GM19397 (cell line): Measurements from ENCODE around the gene ZGPAT.
"Not testable (repeated sequence)": the region's sequence is repeated elsewhere in the genome, so short reads cannot be mapped to it uniquely, and the experiment has no call there.

ENCODE experiments used
- ATAC-seq: cut with Tn5 transposase; IDR thresholded peaks from one replicate; pipeline ENCODE4 v1.9.1; 2021; ENCODE audit warnings: mild to moderate bottlenecking, moderate library complexity; ENCODE audit not compliant: unreplicated experiment

ZGPAT gene

GRCh38 chr20:63755933-63756647 is 48.3 kb downstream of the ZGPAT start:
- no peak for ATAC-seq

GRCh38 chr20:63756648-63756991 is 48.8 kb downstream of the ZGPAT start:
- no peak for ATAC-seq

DNA sequence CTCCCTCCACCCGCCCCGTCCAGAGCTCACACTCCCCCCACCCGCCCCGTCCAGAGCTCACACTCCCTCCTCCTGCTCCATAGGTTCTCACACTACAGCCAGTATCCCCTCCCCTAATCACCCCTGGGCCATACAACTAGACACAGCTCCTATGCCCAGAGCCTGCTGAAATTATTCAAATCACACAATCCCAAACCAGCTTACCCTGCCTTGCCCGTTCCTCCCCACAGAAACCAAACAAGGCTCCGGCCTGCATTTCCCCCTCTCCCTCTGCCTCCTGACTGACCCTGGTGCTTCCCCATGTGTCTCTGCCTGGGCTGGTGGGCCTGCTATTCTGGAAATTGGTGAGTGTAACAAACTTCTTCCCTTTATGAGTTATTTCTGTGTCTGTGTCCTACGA is 50.3 kb downstream of the ZGPAT start:
- ATAC-seq = no peak

DNA sequence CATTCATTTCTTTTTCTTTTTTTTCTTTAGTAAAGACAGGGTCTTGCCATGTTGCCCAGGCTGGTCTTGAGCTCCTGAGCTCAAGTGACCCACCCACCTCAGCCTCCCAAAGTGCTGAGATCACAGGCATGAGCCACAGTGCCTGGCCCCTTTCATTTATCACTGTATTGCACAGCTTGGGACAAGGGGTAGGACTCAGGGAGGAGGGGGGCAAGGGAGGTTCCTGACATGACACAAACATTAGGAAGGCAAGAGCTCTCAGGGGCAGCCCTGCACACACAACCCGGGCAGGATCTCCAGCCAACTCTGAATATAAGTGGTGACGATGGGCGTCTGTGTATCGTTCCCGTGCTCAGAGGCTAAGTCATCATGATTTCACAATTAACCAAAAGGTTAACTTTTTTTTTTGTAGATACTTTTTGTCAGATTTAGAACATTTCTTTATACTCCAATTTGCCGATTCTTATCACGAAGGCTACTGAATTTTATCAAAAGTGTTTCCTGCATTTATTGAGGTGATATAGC is 51.6 kb downstream of the ZGPAT start:
- ATAC-seq = no peak

DNA sequence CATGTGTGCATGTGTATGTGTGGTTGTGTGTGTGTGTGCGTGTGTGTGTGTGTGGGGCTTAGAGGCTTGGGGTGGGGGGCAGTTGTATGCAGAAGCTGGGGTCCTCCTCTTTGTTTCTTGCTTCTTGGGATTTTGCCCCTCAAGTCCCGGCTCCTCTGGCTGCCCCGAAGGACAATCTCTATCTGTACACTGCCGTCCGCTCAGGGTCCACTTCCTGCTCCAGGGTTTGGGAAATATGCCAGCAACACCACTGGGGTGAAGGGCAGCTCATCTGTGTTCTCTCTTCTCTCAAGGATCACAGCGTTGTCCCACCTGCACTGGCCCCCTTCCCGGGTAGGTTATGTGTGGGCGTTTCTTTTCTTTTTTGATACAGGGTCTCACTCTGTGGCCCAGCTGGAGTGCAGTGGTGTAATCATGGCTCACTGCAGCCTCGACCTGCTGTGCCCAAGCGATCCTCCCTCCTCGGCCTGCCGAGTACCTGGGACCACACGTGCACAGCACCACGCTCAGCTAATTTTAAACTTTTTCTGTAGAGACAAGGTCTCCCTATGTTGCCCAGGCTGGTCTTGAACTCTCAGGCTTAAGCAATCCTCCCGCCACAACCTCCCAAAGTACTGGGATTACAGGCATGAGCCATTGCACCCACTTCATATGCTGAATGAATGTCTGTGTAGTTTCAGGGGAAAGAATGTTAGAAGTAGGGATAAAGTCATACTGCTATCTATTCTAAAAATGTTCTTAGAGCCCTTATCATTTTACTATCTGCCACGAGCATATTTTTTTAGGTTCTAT is 57.4 kb downstream of the ZGPAT start:
- no peak for ATAC-seq

DNA sequence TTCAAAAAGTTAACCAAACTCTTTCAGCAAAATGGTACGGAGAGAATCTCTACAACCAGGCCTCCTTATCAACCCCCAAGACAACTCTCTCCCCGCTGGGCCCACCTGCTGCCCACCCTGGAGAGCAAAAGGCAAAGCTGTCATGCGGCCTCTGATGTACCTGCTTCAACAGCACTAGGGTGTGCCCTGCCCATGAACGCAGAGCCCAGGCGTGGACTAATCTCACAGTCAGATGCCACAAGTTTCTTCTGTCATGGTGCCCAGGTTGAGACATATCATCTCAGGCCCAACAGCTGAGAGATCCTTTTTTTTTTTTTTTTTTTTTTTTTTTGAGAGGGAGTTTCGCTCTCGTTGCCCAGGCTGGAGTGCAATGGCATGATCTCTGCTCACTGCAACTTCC is 58.1 kb downstream of the ZGPAT start:
- no peak for ATAC-seq

DNA sequence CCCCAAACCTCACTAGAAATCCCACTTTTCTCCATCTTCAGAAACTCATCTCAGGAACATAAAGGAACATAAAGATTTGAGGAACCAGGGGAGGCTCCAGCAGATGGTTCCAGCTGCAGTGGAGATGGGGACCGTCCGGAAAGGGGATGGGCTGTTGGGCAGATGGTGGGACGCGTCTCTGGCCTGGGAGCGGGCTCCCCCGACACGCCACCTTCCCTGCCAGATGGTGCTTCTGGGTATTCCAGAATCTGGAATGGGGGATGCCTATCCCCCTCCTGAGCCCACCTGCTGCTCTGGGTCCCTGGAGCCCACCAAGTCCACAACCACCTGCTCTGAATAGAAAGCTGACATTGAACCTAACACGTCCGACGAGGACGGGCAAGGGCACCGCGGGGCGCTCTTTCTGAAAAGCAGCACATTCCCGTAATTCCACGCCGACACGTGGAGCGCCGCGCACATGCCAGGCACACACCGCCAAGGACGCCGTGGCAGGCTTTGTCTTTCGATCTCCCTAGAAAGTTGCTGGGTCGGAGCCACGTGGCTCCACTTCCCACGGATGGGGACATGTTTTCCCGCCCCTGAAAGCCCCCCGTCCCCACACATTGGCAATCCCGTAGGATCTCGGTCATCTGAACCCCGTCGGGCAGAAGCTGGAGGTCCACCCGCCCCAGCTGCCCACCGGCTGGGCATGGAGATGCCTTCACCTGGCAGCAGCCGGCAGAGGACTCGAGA is 59.0 kb downstream of the ZGPAT start:
- no peak for ATAC-seq

GRCh38 chr20:63767456-63767855 is 59.6 kb downstream of the ZGPAT start:
- ATAC-seq = no peak

- no peak for ATAC-seq
Measured at GRCh38 chr20:63767886-63768285, 60.0 kb downstream of the ZGPAT start.

DNA sequence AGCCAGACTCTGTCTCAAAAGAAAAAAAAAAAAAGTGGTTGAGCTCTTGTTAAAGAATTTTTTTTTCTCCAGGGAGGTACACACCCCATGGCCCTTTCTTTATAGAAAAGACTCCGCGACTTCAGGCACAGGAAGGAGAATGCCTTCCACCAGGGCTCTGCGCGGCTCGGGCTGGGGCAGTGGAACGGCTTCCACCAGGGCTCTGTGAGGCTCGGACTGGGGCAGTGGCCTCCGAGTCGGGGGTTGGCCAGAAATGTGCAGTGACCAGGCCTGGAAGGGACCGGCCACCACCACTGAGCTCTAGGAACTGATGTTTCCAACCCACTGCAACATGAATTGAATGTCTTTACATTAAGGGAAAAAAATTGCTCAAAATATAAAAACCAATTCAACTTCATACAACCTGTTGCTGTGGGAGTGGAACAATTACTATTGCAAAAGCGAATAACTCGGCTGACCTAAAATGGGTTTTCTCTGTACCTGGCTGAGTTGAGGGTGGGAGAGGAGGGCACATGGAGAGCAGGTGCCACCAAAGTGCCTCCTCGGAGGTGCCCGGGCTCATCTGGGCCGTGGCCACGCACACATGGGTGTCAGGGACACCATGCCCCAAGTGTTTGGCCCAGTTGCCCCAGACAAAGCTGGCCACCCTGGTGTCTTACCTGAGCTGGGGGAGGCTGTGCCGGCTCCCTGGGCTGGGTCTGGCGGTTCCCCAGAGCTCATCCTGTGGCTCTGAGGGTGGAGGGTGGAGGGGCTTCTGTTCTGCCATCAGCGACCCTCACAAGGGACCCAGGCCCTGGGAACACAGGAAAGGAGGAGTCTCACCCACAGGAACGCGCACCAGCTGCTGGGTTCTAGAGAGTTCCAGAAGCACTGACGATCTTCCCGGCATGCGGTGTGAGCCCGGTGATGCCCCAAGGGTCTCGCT is 61.0 kb downstream of the ZGPAT start:
- ATAC-seq = no peak

DNA sequence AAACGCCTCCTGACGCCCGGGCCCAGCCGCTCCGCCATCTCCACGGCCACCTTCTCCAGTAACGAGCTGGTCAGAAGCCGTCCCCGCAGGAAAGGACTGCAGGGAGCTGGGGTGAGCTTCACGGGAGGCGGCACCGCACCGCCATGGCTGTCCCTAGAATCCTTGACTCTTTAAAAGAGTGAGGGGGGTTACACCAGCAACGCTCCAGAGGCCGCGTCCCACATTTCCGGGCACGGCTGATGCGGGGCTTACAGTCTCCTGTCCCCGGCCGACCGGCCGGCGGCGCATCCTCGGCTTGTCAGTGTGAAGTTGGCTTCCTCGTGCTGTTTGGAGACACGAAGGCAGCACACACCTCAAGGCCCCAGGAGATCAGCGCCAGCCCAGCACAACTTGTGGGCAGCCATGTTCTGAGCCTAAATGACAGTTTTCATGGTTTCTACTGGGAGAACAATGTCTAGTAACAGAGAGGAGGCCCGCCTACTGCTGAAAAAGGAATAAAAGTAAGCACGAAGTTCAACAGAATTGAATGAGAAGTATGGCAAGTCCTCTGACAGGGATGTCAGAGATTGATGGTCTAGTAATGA is 62.1 kb downstream of the ZGPAT start:
- ATAC-seq = no peak

DNA sequence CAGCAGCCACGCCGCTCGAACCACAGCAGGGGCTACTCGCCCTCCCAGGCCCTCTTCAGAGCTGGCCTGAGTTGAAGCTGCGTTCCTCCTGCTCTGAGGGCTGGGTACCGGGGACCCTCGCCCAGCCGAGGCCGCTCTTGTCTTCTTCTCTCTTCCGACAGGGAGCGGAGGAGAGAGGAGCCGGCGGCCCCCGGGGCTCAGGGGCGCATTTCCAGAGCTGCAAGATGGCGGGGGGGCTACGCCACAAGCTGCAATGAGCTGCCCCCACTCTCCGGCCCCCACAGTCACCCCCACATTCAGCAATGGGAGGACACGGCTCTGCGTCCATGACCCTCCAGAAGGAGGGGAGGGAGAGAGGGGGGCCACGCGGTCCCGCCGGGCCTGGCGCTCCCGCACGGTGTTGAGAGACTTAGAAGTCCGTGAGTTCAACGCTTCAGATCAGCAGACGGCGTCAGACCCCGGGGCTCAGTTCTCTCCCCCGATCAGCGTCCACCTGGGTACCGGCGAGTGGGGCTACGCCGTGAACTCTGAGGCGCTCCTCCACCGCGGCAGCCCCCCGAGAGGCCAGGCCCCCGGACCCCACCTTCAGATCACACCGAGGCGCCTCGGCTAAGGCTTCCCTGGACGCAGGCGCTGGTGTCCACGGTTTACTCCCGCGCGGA is 63.3 kb downstream of the ZGPAT start:
- ATAC-seq = no peak

- ATAC-seq = no peak
Measured at GRCh38 chr20:63772781-63773518, 65.1 kb downstream of the ZGPAT start.

GRCh38 chr20:63773571-63774241 is 65.9 kb downstream of the ZGPAT start:
- ATAC-seq = no peak

DNA sequence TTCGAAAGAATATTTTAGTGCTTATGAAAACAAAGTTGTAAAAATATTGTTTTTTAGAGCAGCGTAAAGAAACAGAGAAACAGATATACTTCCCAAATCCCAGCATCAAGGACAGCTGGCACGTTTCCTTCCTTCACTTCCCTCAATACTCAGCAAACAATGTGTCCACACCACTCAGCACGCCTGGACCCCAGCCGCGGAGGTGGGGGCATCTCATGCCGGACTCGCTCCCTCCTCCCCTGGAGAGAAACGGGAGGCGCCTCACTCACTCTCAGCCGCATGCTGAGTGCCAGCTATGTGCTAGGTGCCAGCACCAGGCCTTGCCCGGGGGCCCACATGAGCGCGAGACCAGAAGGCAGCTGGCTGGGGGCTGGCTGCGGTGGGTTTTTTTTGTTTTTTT is 66.5 kb downstream of the ZGPAT start:
- no peak for ATAC-seq

DNA sequence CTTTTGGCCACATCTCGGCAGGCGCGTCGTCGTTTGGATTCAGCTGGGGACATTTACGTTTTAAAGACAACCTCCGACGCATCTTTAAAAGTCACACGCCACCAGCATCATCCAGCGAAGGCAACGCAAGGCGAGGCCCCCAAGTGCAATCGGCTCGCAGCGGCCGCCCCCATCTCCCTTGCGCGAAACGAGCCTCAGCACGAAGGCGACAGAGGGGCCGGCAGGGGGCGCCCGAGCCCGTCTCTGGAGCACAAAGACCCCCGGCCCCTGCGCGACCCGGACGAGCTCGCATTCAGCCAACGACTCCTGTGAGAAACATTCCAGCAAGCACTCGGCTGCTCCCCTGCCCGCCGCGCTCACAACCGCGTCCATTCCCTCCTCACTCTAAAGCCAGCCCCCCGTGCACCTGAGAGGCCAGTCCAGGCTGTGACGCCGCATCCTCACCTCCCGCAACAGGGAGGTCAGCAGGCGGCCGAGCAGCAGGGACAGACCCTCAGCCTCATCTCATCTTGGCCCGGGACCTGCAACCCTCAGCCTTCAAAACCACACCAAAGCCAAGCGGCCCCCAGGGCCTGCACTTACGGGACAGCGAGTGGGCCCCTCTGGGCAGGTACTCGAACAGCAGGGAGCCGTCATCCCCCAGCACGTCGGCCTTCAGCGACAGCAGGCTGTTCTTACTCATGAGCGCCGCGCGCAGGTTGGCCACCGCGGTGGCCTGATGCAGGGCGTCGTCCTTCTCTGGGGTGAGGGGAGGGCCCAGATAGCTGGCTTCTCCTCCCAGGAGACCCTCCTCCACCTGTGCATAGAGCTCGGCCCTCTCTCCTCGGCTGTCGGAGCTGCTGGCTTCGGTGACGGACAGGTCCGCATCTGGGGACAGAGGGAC is 67.5 kb downstream of the ZGPAT start:
- ATAC-seq = no peak

- ATAC-seq = not testable (repeated sequence)
Measured at GRCh38 chr20:63776875-63777274, 69.0 kb downstream of the ZGPAT start.
